Measurements from ENCODE around the gene PACSIN3.

DNA sequence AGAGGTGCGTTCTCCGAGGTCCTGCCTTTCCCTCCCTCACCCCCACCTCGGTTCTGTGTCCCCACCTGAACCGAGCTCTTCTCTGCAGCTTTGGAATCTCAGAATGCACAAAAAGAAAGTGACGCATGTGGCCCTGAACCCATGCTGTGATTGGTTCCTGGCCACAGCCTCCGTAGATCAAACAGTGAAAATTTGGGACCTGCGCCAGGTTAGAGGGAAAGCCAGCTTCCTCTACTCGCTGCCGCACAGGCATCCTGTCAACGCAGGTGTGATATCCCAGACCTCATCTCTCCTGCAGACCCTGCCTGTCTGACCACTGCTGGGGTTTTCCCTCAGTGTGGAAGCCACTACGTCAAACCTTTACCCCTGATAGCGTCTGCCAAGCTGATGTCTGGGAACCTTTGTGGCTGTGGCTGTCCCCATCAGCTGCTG lies 48.5 kb upstream of the PACSIN3 start:
- TF ChIP-seq, protein P1, sequence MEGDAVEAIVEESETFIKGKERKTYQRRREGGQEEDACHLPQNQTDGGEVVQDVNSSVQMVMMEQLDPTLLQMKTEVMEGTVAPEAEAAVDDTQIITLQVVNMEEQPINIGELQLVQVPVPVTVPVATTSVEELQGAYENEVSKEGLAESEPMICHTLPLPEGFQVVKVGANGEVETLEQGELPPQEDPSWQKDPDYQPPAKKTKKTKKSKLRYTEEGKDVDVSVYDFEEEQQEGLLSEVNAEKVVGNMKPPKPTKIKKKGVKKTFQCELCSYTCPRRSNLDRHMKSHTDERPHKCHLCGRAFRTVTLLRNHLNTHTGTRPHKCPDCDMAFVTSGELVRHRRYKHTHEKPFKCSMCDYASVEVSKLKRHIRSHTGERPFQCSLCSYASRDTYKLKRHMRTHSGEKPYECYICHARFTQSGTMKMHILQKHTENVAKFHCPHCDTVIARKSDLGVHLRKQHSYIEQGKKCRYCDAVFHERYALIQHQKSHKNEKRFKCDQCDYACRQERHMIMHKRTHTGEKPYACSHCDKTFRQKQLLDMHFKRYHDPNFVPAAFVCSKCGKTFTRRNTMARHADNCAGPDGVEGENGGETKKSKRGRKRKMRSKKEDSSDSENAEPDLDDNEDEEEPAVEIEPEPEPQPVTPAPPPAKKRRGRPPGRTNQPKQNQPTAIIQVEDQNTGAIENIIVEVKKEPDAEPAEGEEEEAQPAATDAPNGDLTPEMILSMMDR (IDR thresholded peaks at IDR 0.05), result no peak
- TF ChIP-seq POLR2AphosphoS5 (IDR thresholded peaks at IDR 0.05; ENCODE audit: insufficient read depth in 1 of 2, low read depth in 1 of 2) (no peak), POLR2A (IDR thresholded peaks at IDR 0.05) (no peak)

All from vagina (tissue), 2 donors.